Activated CD4-positive, alpha-beta T cell treated with anti-CD3 and anti-CD28 coated beads, Interleukin-2, amount 50 U/mL, for 24 hours (primary cell): ENCODE data around the gene INO80C.
A peak's percentile ranks its signal among the peaks of the same experiment; 100 is the strongest.

Experiments used
- DNase-seq, 2 donors: peaks; one replicate each; pipeline ENCODE4 v3.0.0-alpha.2; 2020; ENCODE audit warnings: low read depth in 1 of 2, low spot score in 1 of 2

INO80C gene

GRCh38 chr18:35513181-35513936 lies 15.6 kb upstream of the INO80C start:
- DNase-seq: no peak

GRCh38 chr18:35512761-35513160 lies 15.0 kb upstream of the INO80C start:
- no peak for DNase-seq

- DNase-seq: no peak
Measured at GRCh38 chr18:35511833-35512232, 14.1 kb upstream of the INO80C start.

GRCh38 chr18:35511428-35511827 lies 13.7 kb upstream of the INO80C start:
- no peak for DNase-seq

GRCh38 chr18:35510076-35510651 lies 12.4 kb upstream of the INO80C start:
- DNase-seq: no peak

- no peak for DNase-seq
Measured at GRCh38 chr18:35508746-35509338, 11.1 kb upstream of the INO80C start.

GRCh38 chr18:35508030-35508429 lies 10.3 kb upstream of the INO80C start:
- no peak for DNase-seq

- no peak for DNase-seq
Measured at GRCh38 chr18:35507623-35508022, 9.9 kb upstream of the INO80C start.

GRCh38 chr18:35507192-35507591 lies 9.4 kb upstream of the INO80C start:
- no peak for DNase-seq

GRCh38 chr18:35506024-35506712 lies 8.4 kb upstream of the INO80C start:
- DNase-seq: no peak

GRCh38 chr18:35504996-35505395 lies 7.2 kb upstream of the INO80C start:
- DNase-seq: no peak

GRCh38 chr18:35502052-35502451 lies 4.3 kb upstream of the INO80C start:
- no peak for DNase-seq

GRCh38 chr18:35501369-35501768 lies 3.6 kb upstream of the INO80C start:
- DNase-seq: no peak

- DNase-seq: no peak
Measured at GRCh38 chr18:35500113-35500512, 2.4 kb upstream of the INO80C start.

GRCh38 chr18:35497027-35497369 lies 762 bp downstream of the INO80C start:
- peak; percentile 0 to 17 for DNase-seq

- no peak for DNase-seq
Measured at GRCh38 chr18:35495536-35496314, 2.0 kb downstream of the INO80C start.

- no peak for DNase-seq
Measured at GRCh38 chr18:35494251-35495220, 3.2 kb downstream of the INO80C start.

- DNase-seq: no peak
Measured at GRCh38 chr18:35491700-35492077, 6.1 kb downstream of the INO80C start.

- no peak for DNase-seq
Measured at GRCh38 chr18:35490894-35491699, 6.7 kb downstream of the INO80C start.
